HCT116 (cell line): ENCODE results near the gene SLC22A7. TPM values are rescaled to one million over a fixed set of nuclear protein-coding genes. Genes with fewer than 3 reads are reported as not detected.

Experiments
- ATAC-seq: fragments of 200-7000 bp; cut with Tn5 transposase; 2 replicates; pipeline ENCODE4 v1.9.1; 2020; ENCODE audit warnings: mild to moderate bottlenecking, moderate library complexity
- BruUV-seq: library from RNA; stranded (reverse); fragments of 400-500 nt; replicated peaks from 2 replicates; lab custom pipeline; 2021; lab: Mats Ljungman, UMichigan
- CTCF ChIA-PET: fragments of 300-600 bp; sonication (Branson Sonifier 250); formaldehyde crosslinking; loops from one replicate; lab custom pipeline; 2021; ENCODE audit warnings: antibody characterized with exemption; lab: Charles Lee
- POLR2A ChIA-PET: fragments of 300-600, 350-600 bp; sonication (Branson Sonifier 250); formaldehyde crosslinking; loops from one replicate; lab custom pipeline; 2021; ENCODE audit warnings: antibody characterized with exemption; lab: Charles Lee
- RAD21 ChIA-PET, 2 experiments: fragments of 300-600 bp; sonication (Branson Sonifier 250); formaldehyde crosslinking; loops; one replicate each; lab custom pipeline; 2023; ENCODE audit warnings: low total read pairs in 2 of 2; ENCODE audit not compliant: uncharacterized antibody in 2 of 2, unreplicated experiment in 2 of 2, low non-redundant PET in 1 of 2; lab: Charles Lee
- DNase-seq: peaks from one replicate; pipeline ENCODE4 v3.0.0-alpha.2; 2010; ENCODE audit warnings: low read depth, low spot score
- H2AFZ ChIP-seq: fragments of 200-600 bp; shearing (Covaris generic), sonication (generic); 2 replicates; pipeline ENCODE4 v1.6.1; 2017; ENCODE audit warnings: low read depth, mixed run types, mixed read lengths, antibody characterized with exemption, low read length; ENCODE audit not compliant: poor library complexity, severe bottlenecking
- H3K27ac ChIP-seq: 2 replicates; pipeline ENCODE4 v1.5.1; 2012; ENCODE audit warnings: low read depth, low read length
- H3K27me3 ChIP-seq: fragments of 200-600 bp; sonication (generic); 2 replicates; pipeline ENCODE4 v1.6.1; 2016; ENCODE audit warnings: mixed run types, low read length, mixed read lengths; ENCODE audit not compliant: insufficient read depth
- H3K36me3 ChIP-seq, 2 experiments: fragments of 200-500 bp in 1 of 2; fragments of 200-600 bp in 1 of 2; sonication (Bioruptor generic) in 1 of 2; sonication (generic) in 1 of 2; 2 replicates each; pipeline versions ENCODE4 v1.5.1 to v1.6.1; 2014 to 2016; ENCODE audit warnings: low read length in 2 of 2, inconsistent platforms in 1 of 2, mixed read lengths in 1 of 2, mixed run types in 1 of 2; ENCODE audit not compliant: insufficient read depth in 2 of 2, control insufficient read depth in 1 of 2
- H3K4me1 ChIP-seq, 2 experiments: fragments of 200-600 bp in 1 of 2; sonication (generic) in 1 of 2; 2 replicates each; pipeline versions ENCODE4 v1.5.1 to v1.6.1; 2012 to 2017; ENCODE audit warnings: low read length in 2 of 2, inconsistent platforms in 1 of 2, mild to moderate bottlenecking in 1 of 2, mixed read lengths in 1 of 2, mixed run types in 1 of 2, moderate library complexity in 1 of 2; ENCODE audit not compliant: insufficient read depth in 2 of 2, control insufficient read depth in 1 of 2
- H3K4me2 ChIP-seq: fragments of 200-600 bp; sonication (generic); 2 replicates; pipeline ENCODE4 v1.6.1; 2017; ENCODE audit warnings: mixed run types, low read length, mixed read lengths
- H3K4me3 ChIP-seq, 2 experiments: fragments of 200-600 bp in 1 of 2; sonication (generic) in 1 of 2; replicated peaks in 1 of 2; 2 replicates each; pipeline ENCODE4 v1.5.1; 2011 to 2016; ENCODE audit warnings: low read length in 2 of 2, control low read depth in 1 of 2, low read depth in 1 of 2, mild to moderate bottlenecking in 1 of 2, mixed read lengths in 1 of 2, mixed run types in 1 of 2
- H3K79me2 ChIP-seq: fragments of 200-600 bp; sonication (generic); 2 replicates; pipeline ENCODE4 v1.6.1; 2017; ENCODE audit warnings: mild to moderate bottlenecking, mixed run types, low read length, moderate library complexity, mixed read lengths; ENCODE audit not compliant: insufficient read depth
- H3K9ac ChIP-seq: fragments of 200-600 bp; sonication (generic); 2 replicates; pipeline ENCODE4 v1.6.1; 2016; ENCODE audit warnings: low read length, mixed read lengths
- H3K9me2 ChIP-seq: fragments of 200-600 bp; sonication (generic), shearing (Covaris generic); 2 replicates; pipeline ENCODE4 v1.6.1; 2017; ENCODE audit warnings: mixed run types, mild to moderate bottlenecking, moderate library complexity; ENCODE audit not compliant: insufficient read depth
- H3K9me3 ChIP-seq, 2 experiments: fragments of 200-500 bp in 1 of 2; fragments of 200-600 bp in 1 of 2; sonication (Bioruptor generic) in 1 of 2; sonication (generic) in 1 of 2; 2 replicates each; pipeline ENCODE4 v1.6.1; 2014 to 2017; ENCODE audit warnings: low read length in 2 of 2, mixed read lengths in 2 of 2, inconsistent platforms in 1 of 2, low read depth in 1 of 2, mild to moderate bottlenecking in 1 of 2, mixed run types in 1 of 2, moderate library complexity in 1 of 2; ENCODE audit not compliant: control insufficient read depth in 1 of 2, insufficient read depth in 1 of 2
- H4K20me1 ChIP-seq: fragments of 200-600 bp; sonication (generic), shearing (Covaris generic); 2 replicates; pipeline ENCODE4 v1.6.1; 2017; ENCODE audit warnings: mixed run types, mild to moderate bottlenecking, moderate library complexity; ENCODE audit not compliant: insufficient read depth
- CEBPB ChIP-seq: IDR thresholded peaks from 2 replicates; pipeline ENCODE4 v1.6.1; 2012; ENCODE audit warnings: low read depth
- CTCF ChIP-seq, 3 experiments: fragments of 200-600 bp in 1 of 3; sonication (generic) in 1 of 3; IDR thresholded peaks in 2 of 3; conservative IDR thresholded peaks in 1 of 3; 2 replicates each; pipeline ENCODE4 v1.5.1; 2012 to 2017; ENCODE audit warnings: low read depth in 2 of 3, low read length in 2 of 3, antibody characterized with exemption in 1 of 3, borderline replicate concordance in 1 of 3, control low read depth in 1 of 3, mild to moderate bottlenecking in 1 of 3, mixed read lengths in 1 of 3, mixed run types in 1 of 3, moderate library complexity in 1 of 3; ENCODE audit not compliant: insufficient read depth in 1 of 3
- EGR1 ChIP-seq: IDR thresholded peaks from 2 replicates; pipeline ENCODE4 v1.6.1; 2012; ENCODE audit warnings: low read depth
- EZH2 ChIP-seq: fragments of 200-600 bp; sonication (generic); IDR thresholded peaks from 2 replicates; pipeline ENCODE4 v1.6.1; 2017; ENCODE audit warnings: antibody characterized with exemption, mixed run types
- EZH2phosphoT487 ChIP-seq: fragments of 200-600 bp; IDR thresholded peaks from 2 replicates; pipeline ENCODE4 v1.6.1; 2018; ENCODE audit warnings: antibody characterized with exemption, borderline replicate concordance
- MAX ChIP-seq: IDR thresholded peaks from 2 replicates; pipeline ENCODE4 v1.6.1; 2012
- POLR2A ChIP-seq: IDR thresholded peaks from 2 replicates; pipeline ENCODE4 v1.7.0; 2011; ENCODE audit warnings: borderline replicate concordance; ENCODE audit not compliant: insufficient read depth, insufficient read length; ENCODE audit errors: extremely low read depth
- POLR2AphosphoS5 ChIP-seq: IDR thresholded peaks from 2 replicates; pipeline ENCODE4 v1.6.1; 2011; ENCODE audit warnings: mild to moderate bottlenecking, low read depth, low read length, moderate library complexity
- REST ChIP-seq: IDR thresholded peaks from 2 replicates; pipeline ENCODE4 v1.6.1; 2012; ENCODE audit warnings: low read depth
- ZBTB33 ChIP-seq: IDR thresholded peaks from 2 replicates; pipeline ENCODE4 v1.6.1; 2011; ENCODE audit warnings: mild to moderate bottlenecking, low read length, moderate library complexity; ENCODE audit not compliant: insufficient replicate concordance; ENCODE audit errors: extremely low read depth
- intact Hi-C: fragments of 100-400 bp; cut with micrococcal nuclease; formaldehyde crosslinking; loops from 2 replicates; pipeline ENCODE4 v1.10.0; 2022
- total RNA-seq: library from RNA; stranded (reverse); gene quantifications from one replicate; pipeline ENCODE4 v1.2.1, GENCODE V29; 2021; ENCODE audit not compliant: unreplicated experiment

SLC22A7 gene
- total RNA-seq, 1 experiment from 2014 or later: not detected

GRCh38 chr6:43308101-43308989 is 10.3 kb downstream of the SLC22A7 start, which contains the start of gene CRIP3 (continued):
- TF ChIP-seq MAX (no peak), CEBPB (no peak)

DNA sequence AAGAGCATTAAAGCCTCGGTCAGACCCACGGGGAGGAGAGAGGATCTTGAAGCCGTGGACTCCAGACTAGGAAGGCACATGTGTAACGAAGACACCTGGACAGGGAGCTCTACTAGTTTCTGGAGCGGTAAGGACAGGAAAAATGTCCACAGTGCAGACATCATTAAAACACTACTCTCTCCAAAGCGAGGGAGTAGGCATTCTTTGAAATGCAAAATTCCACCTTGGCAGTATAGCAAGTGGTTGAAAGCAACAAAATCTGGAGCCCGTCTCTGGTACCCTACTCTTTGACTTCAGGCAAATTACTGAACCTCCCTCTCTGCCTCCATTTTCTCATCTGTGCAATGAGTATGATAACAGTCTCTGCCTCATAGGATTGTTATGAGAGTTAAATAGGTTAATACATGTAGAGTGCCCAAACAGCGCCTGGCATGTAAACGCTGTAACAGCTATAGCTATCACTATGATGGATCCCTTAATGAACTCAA is 11.0 kb downstream of the SLC22A7 start:
- RAD21 ChIA-PET: no interaction called here
- no peaks in the 10 kb centered on the region for H3K9me3 ChIP-seq
- intact Hi-C loops: no loop called here
- BruUV-seq: no TSS peak
- no peaks in the 10 kb centered on the region for H3K36me3 ChIP-seq
- ATAC-seq: no peak
- no peak overlapping the region for H3K4me3 ChIP-seq
- peaks cover 2 to 8% of the 10 kb centered on the region in 2 experiments; a peak in 3 of 4 replicates for H3K4me1 ChIP-seq
- H3K27ac ChIP-seq: no peak overlapping the region
- H3K4me2 ChIP-seq: no peak overlapping the region
- TF ChIP-seq EGR1 (no peak), POLR2A (no peak), ZBTB33 (no peak), EZH2 (no peak), POLR2AphosphoS5 (no peak), CTCF (IDR thresholded peaks at IDR 0.05 in 2 of 3, conservative IDR thresholded peaks at IDR 0.05 in 1 of 3; ENCODE audit: borderline replicate concordance in 1 of 3, insufficient read depth in 1 of 3, low read depth in 2 of 3, low read length in 2 of 3) (no peak), REST (no peak), EZH2phosphoT487 (no peak)
- DNase-seq: no peak
- CTCF ChIA-PET: no interaction called here
- H3K79me2 ChIP-seq: no peaks in the 10 kb centered on the region
- H3K27me3 ChIP-seq: no peaks in the 10 kb centered on the region
- POLR2A ChIA-PET: no interaction called here
- no peaks in the 10 kb centered on the region for H4K20me1 ChIP-seq
- H3K9me2 ChIP-seq: no peaks in the 10 kb centered on the region
- H3K9ac ChIP-seq: no peak overlapping the region
- H2AFZ ChIP-seq: no peak overlapping the region
